PC-9 (cell line): ENCODE results near the gene UNC5C.

Source experiments
- EZH2 ChIP-seq: fragments of 200-600 bp; sonication (generic); IDR thresholded peaks from 2 replicates; pipeline ENCODE4 v1.8.0; 2017; ENCODE audit warnings: antibody characterized with exemption, low read depth
- TF ChIP-seq, protein P1 (sequence below): fragments of 200-600 bp; sonication (generic); conservative IDR thresholded peaks from 2 replicates; pipeline ENCODE4 v1.6.1; 2017; ENCODE audit warnings: mixed run types, antibody characterized with exemption, mild to moderate bottlenecking, moderate library complexity

DNA sequence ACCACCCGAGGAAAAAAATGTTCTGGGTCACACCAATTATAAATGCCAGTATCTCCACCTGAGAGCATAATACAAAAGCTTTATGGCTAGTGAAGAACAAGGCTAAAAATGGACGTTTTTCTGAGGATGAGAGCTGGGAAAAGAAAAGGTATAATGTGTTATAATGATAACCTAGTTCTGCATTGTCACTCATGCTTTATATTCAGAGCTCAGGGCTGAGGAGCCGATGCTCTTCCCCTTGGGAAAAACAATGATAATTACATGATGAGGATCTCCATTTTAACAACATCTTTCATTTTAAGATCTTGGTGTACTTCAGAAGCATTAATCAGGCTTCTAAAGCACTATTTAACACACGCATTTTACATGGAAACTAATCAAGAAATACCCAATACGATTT, 333.7 kb downstream of the UNC5C start:
- TF ChIP-seq, protein P1, sequence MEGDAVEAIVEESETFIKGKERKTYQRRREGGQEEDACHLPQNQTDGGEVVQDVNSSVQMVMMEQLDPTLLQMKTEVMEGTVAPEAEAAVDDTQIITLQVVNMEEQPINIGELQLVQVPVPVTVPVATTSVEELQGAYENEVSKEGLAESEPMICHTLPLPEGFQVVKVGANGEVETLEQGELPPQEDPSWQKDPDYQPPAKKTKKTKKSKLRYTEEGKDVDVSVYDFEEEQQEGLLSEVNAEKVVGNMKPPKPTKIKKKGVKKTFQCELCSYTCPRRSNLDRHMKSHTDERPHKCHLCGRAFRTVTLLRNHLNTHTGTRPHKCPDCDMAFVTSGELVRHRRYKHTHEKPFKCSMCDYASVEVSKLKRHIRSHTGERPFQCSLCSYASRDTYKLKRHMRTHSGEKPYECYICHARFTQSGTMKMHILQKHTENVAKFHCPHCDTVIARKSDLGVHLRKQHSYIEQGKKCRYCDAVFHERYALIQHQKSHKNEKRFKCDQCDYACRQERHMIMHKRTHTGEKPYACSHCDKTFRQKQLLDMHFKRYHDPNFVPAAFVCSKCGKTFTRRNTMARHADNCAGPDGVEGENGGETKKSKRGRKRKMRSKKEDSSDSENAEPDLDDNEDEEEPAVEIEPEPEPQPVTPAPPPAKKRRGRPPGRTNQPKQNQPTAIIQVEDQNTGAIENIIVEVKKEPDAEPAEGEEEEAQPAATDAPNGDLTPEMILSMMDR: no peak
- TF ChIP-seq EZH2: no peak
